ENCODE results near the gene AZU1.

DNA sequence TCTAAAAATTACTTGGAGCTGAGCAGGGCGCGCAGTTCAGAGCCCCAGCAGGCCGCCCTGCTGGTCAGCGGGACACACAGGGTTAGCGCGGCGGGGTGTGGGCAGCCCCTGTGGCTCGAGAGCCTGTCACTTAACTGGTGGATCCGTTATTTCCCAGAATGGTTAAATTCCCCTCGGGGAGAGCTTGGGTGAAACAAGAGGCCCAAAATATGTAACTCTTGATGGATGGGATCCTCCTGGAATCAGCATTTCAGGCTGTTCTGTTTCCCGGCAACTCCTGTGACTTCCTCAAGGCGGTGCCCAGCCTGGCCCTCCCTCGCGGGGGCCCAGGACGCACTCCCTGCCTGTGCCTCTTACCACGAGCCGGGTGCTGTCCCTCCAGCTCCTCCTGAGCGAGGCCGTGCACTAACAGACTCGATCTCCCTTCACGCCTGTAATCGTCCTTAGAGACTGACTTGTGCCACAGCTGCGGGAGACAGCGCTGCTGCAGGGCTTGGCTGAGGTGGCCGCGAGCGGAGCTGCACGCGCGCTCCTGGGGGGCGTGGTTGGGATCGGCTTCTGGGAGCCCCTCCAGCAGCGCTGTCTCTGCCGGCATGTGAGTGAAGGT is 20.7 kb upstream of the AZU1 start:
- TF ChIP-seq, protein P1, sequence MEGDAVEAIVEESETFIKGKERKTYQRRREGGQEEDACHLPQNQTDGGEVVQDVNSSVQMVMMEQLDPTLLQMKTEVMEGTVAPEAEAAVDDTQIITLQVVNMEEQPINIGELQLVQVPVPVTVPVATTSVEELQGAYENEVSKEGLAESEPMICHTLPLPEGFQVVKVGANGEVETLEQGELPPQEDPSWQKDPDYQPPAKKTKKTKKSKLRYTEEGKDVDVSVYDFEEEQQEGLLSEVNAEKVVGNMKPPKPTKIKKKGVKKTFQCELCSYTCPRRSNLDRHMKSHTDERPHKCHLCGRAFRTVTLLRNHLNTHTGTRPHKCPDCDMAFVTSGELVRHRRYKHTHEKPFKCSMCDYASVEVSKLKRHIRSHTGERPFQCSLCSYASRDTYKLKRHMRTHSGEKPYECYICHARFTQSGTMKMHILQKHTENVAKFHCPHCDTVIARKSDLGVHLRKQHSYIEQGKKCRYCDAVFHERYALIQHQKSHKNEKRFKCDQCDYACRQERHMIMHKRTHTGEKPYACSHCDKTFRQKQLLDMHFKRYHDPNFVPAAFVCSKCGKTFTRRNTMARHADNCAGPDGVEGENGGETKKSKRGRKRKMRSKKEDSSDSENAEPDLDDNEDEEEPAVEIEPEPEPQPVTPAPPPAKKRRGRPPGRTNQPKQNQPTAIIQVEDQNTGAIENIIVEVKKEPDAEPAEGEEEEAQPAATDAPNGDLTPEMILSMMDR (IDR thresholded peaks at IDR 0.05): no peak
- TF ChIP-seq EP300 (IDR thresholded peaks at IDR 0.05): no peak
- TF ChIP-seq POLR2A (IDR thresholded peaks at IDR 0.05): no peak
- TF ChIP-seq POLR2AphosphoS5 (IDR thresholded peaks at IDR 0.05): no peak

All from sigmoid colon (tissue), 4 donors.